GM18951 (cell line): Measurements from ENCODE around the gene ANXA6.

Source experiments
- POLR2A ChIP-seq: IDR thresholded peaks from 4 replicates; pipeline ENCODE4 v1.6.1; 2011; ENCODE audit warnings: mild to moderate bottlenecking; ENCODE audit not compliant: insufficient read length, insufficient read depth; ENCODE audit errors: extremely low read depth
- in situ Hi-C: fragments of 300-500 bp; cut with MboI; formaldehyde crosslinking; loops from one replicate; pipeline ENCODE4 v1.12.0; 2022; ENCODE audit warnings: low sequenced_read_pairs, mixed read lengths, inconsistent platforms; ENCODE audit not compliant: unreplicated experiment

The ANXA6 gene

GRCh38 chr5:151053796-151054462, 103.7 kb downstream of the ANXA6 start:
- in situ Hi-C loops: loop anchor here (5.0 kb wide), 1 partner anchor 63 kb away; no protein-coding TSS in a partner anchor
- TF ChIP-seq POLR2A: no peak

GRCh38 chr5:151052836-151053235, 104.7 kb downstream of the ANXA6 start:
- no peak for TF ChIP-seq POLR2A
- in situ Hi-C loops: loop anchor here (5.0 kb wide), 1 partner anchor 64 kb away; no protein-coding TSS in a partner anchor

DNA sequence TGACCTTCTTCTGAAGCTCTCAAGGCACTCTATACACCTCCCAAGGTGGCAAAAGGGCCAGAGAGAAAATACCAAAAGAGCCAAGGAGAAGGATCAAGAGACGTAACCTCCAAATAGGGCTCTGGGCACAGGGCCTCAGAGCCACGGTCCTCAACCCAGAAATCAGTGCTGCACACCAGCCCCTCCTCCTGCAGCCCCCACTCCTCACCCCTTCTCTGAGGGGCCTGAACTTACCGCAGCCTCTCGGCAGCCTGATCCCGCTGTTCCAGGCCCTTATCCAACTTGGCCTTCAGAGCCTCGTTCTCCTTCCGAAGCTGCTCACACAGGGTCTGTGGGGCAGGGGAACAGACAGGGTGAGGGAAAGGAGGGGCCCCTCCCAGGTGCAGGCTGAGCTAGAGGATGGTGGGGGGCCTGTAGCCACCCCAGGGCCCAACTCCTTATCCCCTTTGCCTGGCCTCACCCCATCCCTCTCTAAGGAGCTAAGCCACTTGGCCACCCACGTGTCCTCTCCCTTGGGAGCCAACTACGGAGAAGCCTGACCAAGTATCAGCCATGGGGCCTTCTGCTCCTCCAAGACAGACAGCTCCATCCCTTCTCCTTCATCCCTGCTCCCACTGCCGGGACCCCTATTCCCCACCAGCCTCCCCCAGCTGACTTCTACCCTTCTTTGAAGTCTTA, 105.5 kb downstream of the ANXA6 start:
- in situ Hi-C loops: loop anchor here (5.0 kb wide), 1 partner anchor 65 kb away; no protein-coding TSS in a partner anchor
- TF ChIP-seq POLR2A: no peak

- TF ChIP-seq POLR2A: no peak
- in situ Hi-C loops: loop anchor here (5.0 kb wide), 1 partner anchor 66 kb away; no protein-coding TSS in a partner anchor
Measured at GRCh38 chr5:151051066-151051930, 106.3 kb downstream of the ANXA6 start.
